Calu3 (cell line): ENCODE measurements around the gene CD160. TPM values are rescaled to one million over a fixed set of nuclear protein-coding genes. Genes with fewer than 3 reads are reported as not detected.
"Not testable (repeated sequence)": the region's sequence is repeated elsewhere in the genome, so short reads cannot be mapped to it uniquely, and the experiment has no call there.

ENCODE experiments used
- BruUV-seq: library from RNA; stranded (reverse); fragments of 400-500 nt; replicated peaks from 2 replicates; lab custom pipeline; 2021; lab: Mats Ljungman, UMichigan
- CTCF ChIA-PET: fragments of 300-600 bp; sonication (Branson Sonifier 250); formaldehyde crosslinking; loops from one replicate; lab custom pipeline; 2022; ENCODE audit warnings: antibody characterized with exemption; lab: Charles Lee
- DNase-seq: peaks from one replicate; pipeline ENCODE4 v3.0.0; 2022
- H3K27ac Mint-ChIP-seq: one replicate; pipeline ENCODE4 v1.8.0; 2022; ENCODE audit warnings: mixed read lengths; ENCODE audit not compliant: unreplicated experiment
- H3K27me3 Mint-ChIP-seq: one replicate; pipeline ENCODE4 v1.8.0; 2022; ENCODE audit warnings: mixed read lengths; ENCODE audit not compliant: unreplicated experiment
- H3K36me3 Mint-ChIP-seq: one replicate; pipeline ENCODE4 v1.8.0; 2022; ENCODE audit warnings: mild to moderate bottlenecking, moderate library complexity, mixed read lengths; ENCODE audit not compliant: insufficient read depth, unreplicated experiment
- H3K4me1 Mint-ChIP-seq: one replicate; pipeline ENCODE4 v1.8.0; 2022; ENCODE audit warnings: mild to moderate bottlenecking, low read depth, mixed read lengths; ENCODE audit not compliant: unreplicated experiment
- H3K4me3 Mint-ChIP-seq: one replicate; pipeline ENCODE4 v1.8.0; 2022; ENCODE audit warnings: mild to moderate bottlenecking, low read depth, moderate library complexity, mixed read lengths; ENCODE audit not compliant: unreplicated experiment
- H3K9me3 Mint-ChIP-seq: one replicate; pipeline ENCODE4 v1.8.0; 2022; ENCODE audit warnings: low read depth, mixed read lengths; ENCODE audit not compliant: unreplicated experiment
- CTCF ChIP-seq: fragments of 200-600 bp; IDR thresholded peaks from one replicate; pipeline ENCODE4 v1.8.0; 2022; ENCODE audit warnings: antibody characterized with exemption; ENCODE audit not compliant: unreplicated experiment
- intact Hi-C: fragments of 100-400 bp; cut with micrococcal nuclease; formaldehyde crosslinking; loops from one replicate; pipeline ENCODE4 v1.10.0; 2022; ENCODE audit not compliant: unreplicated experiment
- total RNA-seq: library from RNA; stranded (reverse); gene quantifications from 2 replicates; pipeline ENCODE4 v1.2.3, GENCODE V29; 2022

Gene CD160
- total RNA-seq, 1 experiment from 2014 or later: not detected

GRCh38 chr1:145765127-145765526 is 45.8 kb downstream of the CD160 start:
- H3K36me3 Mint-ChIP-seq, DNase-seq, BruUV-seq, H3K27me3 Mint-ChIP-seq, H3K9me3 Mint-ChIP-seq, H3K4me1 Mint-ChIP-seq, intact Hi-C loops, CTCF ChIA-PET, H3K4me3 Mint-ChIP-seq, H3K27ac Mint-ChIP-seq: not testable (repeated sequence)

GRCh38 chr1:145765585-145766360 is 46.5 kb downstream of the CD160 start:
- H3K27me3 Mint-ChIP-seq: not testable (repeated sequence)

GRCh38 chr1:145766926-145767325 is 47.6 kb downstream of the CD160 start:
- H3K4me3 Mint-ChIP-seq, DNase-seq, intact Hi-C loops, BruUV-seq, H3K27me3 Mint-ChIP-seq, H3K27ac Mint-ChIP-seq, H3K4me1 Mint-ChIP-seq, CTCF ChIA-PET, H3K9me3 Mint-ChIP-seq, H3K36me3 Mint-ChIP-seq: not testable (repeated sequence)

More at GRCh38 chr1:145765585-145766360, 46.5 kb downstream of the CD160 start:
- H3K9me3 Mint-ChIP-seq, CTCF ChIA-PET, H3K36me3 Mint-ChIP-seq, DNase-seq, H3K4me3 Mint-ChIP-seq, intact Hi-C loops, H3K27ac Mint-ChIP-seq, H3K4me1 Mint-ChIP-seq, BruUV-seq: not testable (repeated sequence)

- intact Hi-C loops, H3K27ac Mint-ChIP-seq, CTCF ChIA-PET, H3K4me1 Mint-ChIP-seq, BruUV-seq, H3K4me3 Mint-ChIP-seq, H3K27me3 Mint-ChIP-seq, H3K9me3 Mint-ChIP-seq, H3K36me3 Mint-ChIP-seq, DNase-seq: not testable (repeated sequence)
These were observed 48.7 kb downstream of the CD160 start for GRCh38 chr1:145768004-145768403.

- H3K27ac Mint-ChIP-seq: no peak overlapping the region
- DNase-seq: no peak
- peaks cover 9% of the 10 kb centered on the region for H3K4me1 Mint-ChIP-seq
- intact Hi-C loops: no loop called here
- CTCF ChIA-PET: interaction anchor here (0.9 kb wide), 1 partner anchor 74 kb away, joined by 3 read pairs; the partner anchor contains the start of gene NUDT17
- no peak overlapping the region for H3K4me3 Mint-ChIP-seq
- no peak for TF ChIP-seq CTCF
- BruUV-seq: no TSS peak
- no peaks in the 10 kb centered on the region for H3K36me3 Mint-ChIP-seq
- H3K27me3 Mint-ChIP-seq: no peaks in the 10 kb centered on the region
- H3K9me3 Mint-ChIP-seq: no peaks in the 10 kb centered on the region
These were observed 51.8 kb downstream of the CD160 start for GRCh38 chr1:145771056-145771455.

- no peak overlapping the region for H3K27ac Mint-ChIP-seq
- no peak for DNase-seq
- BruUV-seq: no TSS peak
- TF ChIP-seq CTCF: no peak
- intact Hi-C loops: no loop called here
- CTCF ChIA-PET: interaction anchor here (0.7 kb wide), 1 partner anchor 73 kb away, joined by 3 read pairs; no protein-coding TSS in a partner anchor
- no peaks in the 10 kb centered on the region for H3K9me3 Mint-ChIP-seq
- peaks cover 18% of the 10 kb centered on the region for H3K4me1 Mint-ChIP-seq
- H3K4me3 Mint-ChIP-seq: no peak overlapping the region
- H3K27me3 Mint-ChIP-seq: no peaks in the 10 kb centered on the region
- no peaks in the 10 kb centered on the region for H3K36me3 Mint-ChIP-seq
These were observed 54.1 kb downstream of the CD160 start for GRCh38 chr1:145773423-145773822.
